Heart right ventricle (tissue), 16 donors: ENCODE data around the gene CYP27B1. TPM values are rescaled to one million over a fixed set of nuclear protein-coding genes. Genes with fewer than 3 reads are reported as not detected.
A peak's percentile ranks its signal among the peaks of the same experiment; 100 is the strongest.

Experiments used
- ATAC-seq, 8 donors: fragments of 200-7000 bp; cut with Tn5 transposase; one replicate each; pipeline ENCODE4 v1.9.1; 2020; ENCODE audit warnings: mild to moderate bottlenecking in 8 of 8, moderate library complexity in 8 of 8, moderate number of reproducible peaks in 1 of 8
- DNase-seq, 2 donors: peaks; one replicate each; pipeline ENCODE4 v3.0.0-alpha.2; 2020
- H3K27ac ChIP-seq, 10 donors: fragments of 200-600 bp; sonication (generic) in 2 of 10; one replicate each; pipeline versions ENCODE4 v1.5.0 to v1.8.0; 2020 to 2022; ENCODE audit warnings: mild to moderate bottlenecking in 3 of 10
- H3K27me3 ChIP-seq, 7 donors: fragments of 200-600 bp; one replicate each; pipeline ENCODE4 v1.8.0; 2021 to 2022; ENCODE audit warnings: mild to moderate bottlenecking in 2 of 7
- H3K36me3 ChIP-seq, 9 donors: fragments of 200-600 bp; sonication (generic) in 1 of 9; one replicate each; pipeline versions ENCODE4 v1.5.0 to v1.8.0; 2020 to 2022; ENCODE audit warnings: mild to moderate bottlenecking in 2 of 9
- H3K4me1 ChIP-seq, 9 donors: fragments of 200-600 bp; sonication (generic) in 1 of 9; one replicate each; pipeline versions ENCODE4 v1.5.0 to v1.8.0; 2020 to 2022; ENCODE audit warnings: mild to moderate bottlenecking in 4 of 9
- H3K4me3 ChIP-seq, 10 donors: fragments of 200-600 bp; sonication (generic) in 2 of 10; one replicate each; pipeline versions ENCODE4 v1.5.0 to v1.8.0; 2020 to 2022; ENCODE audit warnings: mild to moderate bottlenecking in 7 of 10, moderate library complexity in 2 of 10
- H3K9me3 ChIP-seq, 11 donors: fragments of 200-600 bp in 10 of 11; sonication (generic) in 2 of 11; one replicate each; pipeline versions ENCODE4 v1.5.0 to v1.8.0; 2013 to 2022; ENCODE audit warnings: mild to moderate bottlenecking in 2 of 11, control low read depth in 1 of 11, moderate library complexity in 1 of 11
- WGBS, 2 donors: extraction: QIAGEN DNeasy Blood & Tissue Kit; methylation state at CpG; one replicate each; pipeline ENCODE4 v1.1.7; 2013; ENCODE audit warnings: inconsistent platforms in 1 of 2; 5-methylcytosine and 5-hydroxymethylcytosine counted together
- intact Hi-C, 10 donors: fragments of 100-400 bp; cut with DNase I; formaldehyde crosslinking; loops; one replicate each; pipeline versions ENCODE4 v1.11.1 to v1.14.2; 2022
- polyA plus RNA-seq, 2 donors: library from polyadenylated mRNA; stranded (reverse); fragments of 200-250 nt; gene quantifications; one replicate each; pipeline ENCODE4 v1.2.3, GENCODE V29; 2013
- total RNA-seq, 10 donors: library from RNA; stranded (reverse); fragmentation: NEBNext Ultra II Directional in 3 of 10; extraction: Animal tissue kit (Norgen Biotek cat#: 25700) in 3 of 10; gene quantifications; one replicate each; pipeline versions ENCODE4 v1.2.1 to v1.2.4, GENCODE V29; 2021 to 2023
- TF ChIP-seq, protein P1 (sequence below), 9 donors: fragments of 200-600 bp; sonication (generic) in 2 of 9; IDR thresholded peaks; one replicate each; pipeline versions ENCODE4 v1.5.0 to v1.8.0; 2021 to 2022; ENCODE audit warnings: antibody characterized with exemption in 9 of 9, mild to moderate bottlenecking in 5 of 9, moderate library complexity in 1 of 9
- donor health status: Arrhythmogenic right ventricular cardiomyopathy.
- donor health status: ischemic (EF 13 %, LVEDD 7.1; RV severe dilation, severe dysfunction).
- donor health status: healthy with polysubstance abuse.
- donor health status: DM: no; HTN: yes; CAD: no.
- donor health status: DM: no; HTN: no; CAD: no.
- donor health status: ischemic (EF 25% LVEDD 6.9; RV normal size, moderate dysfunction).
- donor health status: ischemic (EF 25% LVEDD 5.7; RV mildly dilated, moderate dysfunction).
- donor health status: healthy.
- donor health status: DM: yes; HTN: yes; CAD: no.
- donor health status: Ischemic cardiomyopathy.
- donor health status: ischemic (EF 35%, LVEDD 5.7; RV mildly dilated, moderate dysfunction).
- donor health status: nonischemic (EF 11% LVEDD 7.7; RV severe dilation, severe dysfunction).
- donor health status: DM: yes; HTN: yes; CAD: no.
- donor health status: PGD.
- donor health status: ischemic (EF 29% LVEDD 5.4; RV normal size, mild dysfunction).
- donor health status: nonischemic (EF 23%, LVEDD 6.1; RV moderate dilation, normal function).

CYP27B1 gene
- total and polyA plus RNA-seq, 12 donors: 0.14 to 0.95 (median 0.81) TPM; not detected in 9

DNA sequence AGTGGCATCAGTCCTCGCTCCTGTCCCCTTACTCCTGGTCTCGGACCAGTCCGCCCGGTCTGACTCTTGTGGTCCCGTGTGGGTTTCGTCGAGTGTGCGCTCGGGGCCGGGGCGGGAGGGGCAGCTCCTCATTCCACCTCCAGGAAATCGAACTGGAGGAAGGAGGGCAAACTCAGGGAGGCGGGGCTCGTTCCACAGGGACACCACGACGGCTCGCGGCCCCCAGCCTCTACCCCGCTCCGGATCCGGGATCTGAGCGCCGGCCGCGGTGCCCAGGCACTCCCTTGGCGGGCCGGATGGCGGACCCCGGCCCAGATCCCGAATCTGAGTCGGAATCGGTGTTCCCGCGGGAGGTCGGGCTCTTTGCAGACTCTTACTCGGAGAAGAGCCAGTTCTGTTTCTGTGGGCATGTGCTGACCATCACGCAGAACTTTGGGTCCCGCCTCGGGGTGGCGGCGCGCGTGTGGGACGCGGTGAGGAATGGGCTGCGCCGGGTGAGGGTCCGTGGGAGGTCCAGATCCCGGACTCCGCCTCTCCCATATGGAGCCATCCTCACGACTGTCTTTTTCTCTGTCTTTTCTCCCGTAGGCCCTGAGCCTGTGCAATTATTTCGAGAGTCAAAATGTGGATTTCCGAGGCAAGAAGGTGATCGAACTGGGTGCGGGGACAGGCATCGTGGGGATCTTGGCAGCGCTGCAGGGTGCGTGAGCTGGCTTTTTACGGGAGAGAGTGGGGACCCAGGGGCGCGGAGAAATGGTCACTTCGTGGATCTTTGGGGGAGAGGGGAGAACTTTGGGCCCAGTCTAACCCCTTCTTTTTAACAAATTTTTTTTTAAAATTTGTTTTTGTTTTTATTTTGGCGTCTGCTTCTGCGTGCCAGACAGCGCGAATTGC is 5.8 kb upstream of the CYP27B1 start, which contains the start of gene EEF1AKMT3:
EEF1AKMT3 (plus strand) TSS at position 186 of the 894 bp plus-strand sequence; CDS start at position 297, 111 bp downstream.
- TF ChIP-seq, protein P1, sequence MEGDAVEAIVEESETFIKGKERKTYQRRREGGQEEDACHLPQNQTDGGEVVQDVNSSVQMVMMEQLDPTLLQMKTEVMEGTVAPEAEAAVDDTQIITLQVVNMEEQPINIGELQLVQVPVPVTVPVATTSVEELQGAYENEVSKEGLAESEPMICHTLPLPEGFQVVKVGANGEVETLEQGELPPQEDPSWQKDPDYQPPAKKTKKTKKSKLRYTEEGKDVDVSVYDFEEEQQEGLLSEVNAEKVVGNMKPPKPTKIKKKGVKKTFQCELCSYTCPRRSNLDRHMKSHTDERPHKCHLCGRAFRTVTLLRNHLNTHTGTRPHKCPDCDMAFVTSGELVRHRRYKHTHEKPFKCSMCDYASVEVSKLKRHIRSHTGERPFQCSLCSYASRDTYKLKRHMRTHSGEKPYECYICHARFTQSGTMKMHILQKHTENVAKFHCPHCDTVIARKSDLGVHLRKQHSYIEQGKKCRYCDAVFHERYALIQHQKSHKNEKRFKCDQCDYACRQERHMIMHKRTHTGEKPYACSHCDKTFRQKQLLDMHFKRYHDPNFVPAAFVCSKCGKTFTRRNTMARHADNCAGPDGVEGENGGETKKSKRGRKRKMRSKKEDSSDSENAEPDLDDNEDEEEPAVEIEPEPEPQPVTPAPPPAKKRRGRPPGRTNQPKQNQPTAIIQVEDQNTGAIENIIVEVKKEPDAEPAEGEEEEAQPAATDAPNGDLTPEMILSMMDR (IDR thresholded peaks at IDR 0.05): no peak
- peaks cover 0 to 46% (median 0%) of the 10 kb centered on the region in 9 donors for H3K36me3 ChIP-seq
- WGBS, 2 donors: 2% methylated on average over 67 of the region's 67 CpGs
- peaks cover 5 to 30% (median 19%) of the 10 kb centered on the region in 9 donors for H3K4me1 ChIP-seq
- intact Hi-C loops: no loop called here
- H3K9me3 ChIP-seq: no peaks in the 10 kb centered on the region
- ATAC-seq (peak; percentile 68 to 80 (median 74)), DNase-seq (peak; percentile 66 to 73)
- peak within 1 kb of the TSS; percentile 68 to 92 (median 78) for H3K4me3 ChIP-seq
- peaks cover 0 to 2% (median 0%) of the 10 kb centered on the region in 7 donors for H3K27me3 ChIP-seq
- peak within 1 kb of the TSS; percentile 47 to 94 (median 89) for H3K27ac ChIP-seq

DNA sequence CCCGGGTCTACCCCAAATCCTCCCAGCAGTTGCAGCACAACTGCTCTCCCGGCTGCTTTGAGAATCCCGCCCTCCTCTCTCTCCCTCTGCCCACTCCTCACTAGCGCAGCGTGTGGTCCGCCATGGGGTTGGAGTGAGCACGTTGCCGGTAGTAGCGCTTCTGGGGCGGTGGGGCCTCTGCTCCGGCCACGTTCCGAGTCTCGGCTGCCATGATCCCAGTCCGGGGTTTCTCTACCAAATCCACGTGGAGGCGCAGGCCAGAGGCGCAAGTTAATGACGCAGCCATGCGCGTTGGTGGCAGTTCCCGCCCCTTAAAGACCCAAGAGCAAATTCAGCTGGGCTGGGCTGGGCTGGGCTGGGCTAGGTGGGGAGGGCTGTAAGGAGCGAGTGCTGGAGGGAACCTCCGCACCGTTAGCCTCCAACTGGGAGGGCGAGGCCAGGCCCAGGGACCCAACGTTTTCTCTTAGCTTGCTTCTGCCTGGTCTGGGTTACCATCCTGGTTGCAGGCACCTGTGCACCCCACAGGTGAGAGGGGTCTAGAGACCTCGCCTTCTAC is 5.1 kb upstream of the CYP27B1 start, which contains the start of gene METTL1:
METTL1 (minus strand) TSS at position 233 of the 556 bp plus-strand sequence; CDS start at position 211, 22 bp downstream.
- H3K4me1 ChIP-seq: peaks cover 5 to 34% (median 20%) of the 10 kb centered on the region in 9 donors
- peak within 1 kb of the TSS; percentile 47 to 94 (median 89) for H3K27ac ChIP-seq
- TF ChIP-seq, protein P1 (IDR thresholded peaks at IDR 0.05): no peak
- intact Hi-C loops: no loop called here
- peak; percentile 95 to 98 (median 96) for ATAC-seq
- peak within 1 kb of the TSS; percentile 68 to 92 (median 78) for H3K4me3 ChIP-seq
- peak; percentile 91 to 96 for DNase-seq
- peaks cover 0 to 9% (median 0%) of the 10 kb centered on the region in 7 donors for H3K27me3 ChIP-seq
- H3K9me3 ChIP-seq: no peaks in the 10 kb centered on the region
- 0 to 1% methylated on average over 27 to 28 of the region's 28 CpGs for WGBS, 2 donors
- H3K36me3 ChIP-seq: peaks cover 0 to 46% (median 0%) of the 10 kb centered on the region in 9 donors

DNA sequence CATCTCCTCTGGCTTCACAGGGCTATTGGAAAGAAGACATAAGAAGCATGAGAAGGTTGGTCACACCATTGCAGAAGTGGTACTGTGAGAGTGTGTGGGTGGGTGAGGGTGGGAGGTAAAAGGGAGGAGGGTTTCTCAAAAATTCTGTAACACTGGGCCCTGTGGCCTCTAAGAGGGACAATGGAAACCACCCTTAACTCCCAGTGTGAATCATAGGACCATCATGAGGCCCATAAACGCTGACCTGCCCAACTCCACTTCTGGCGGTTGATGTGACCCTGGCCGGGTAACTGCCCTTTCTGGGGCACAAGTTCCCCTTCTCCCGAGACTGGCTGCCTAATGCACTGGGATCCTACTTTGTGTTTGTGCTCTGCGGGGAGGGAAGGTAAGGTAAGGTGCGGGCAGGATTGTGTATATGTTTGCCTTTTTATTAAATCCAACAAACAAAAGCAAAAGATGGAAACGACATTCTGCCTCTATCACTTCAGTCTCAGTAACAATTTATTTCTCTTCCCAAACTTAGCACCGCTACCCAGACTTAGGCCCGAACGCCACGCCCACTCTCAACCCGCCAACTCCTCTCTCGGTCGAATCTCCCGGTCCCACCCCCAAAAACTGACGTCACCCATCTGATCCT is 4.5 kb upstream of the CYP27B1 start:
- Histone ChIP-seq H3K4me3 (peak overlapping the region; percentile 68 to 92 (median 78)), H3K9me3 (no peaks in the 10 kb centered on the region)

More for the DNA sequence above, 4.5 kb upstream of the CYP27B1 start:
- H3K36me3 ChIP-seq: peaks cover 0 to 46% (median 0%) of the 10 kb centered on the region in 9 donors
- intact Hi-C loops: no loop called here
- peak overlapping the region in 9 of 10 donors; percentile 82 to 94 (median 90) for H3K27ac ChIP-seq
- TF ChIP-seq, protein P1 (IDR thresholded peaks at IDR 0.05): no peak
- DNase-seq (peak; percentile 81 to 91), ATAC-seq (peak; percentile 65 to 87 (median 79))
- H3K27me3 ChIP-seq: peaks cover 0 to 15% (median 6%) of the 10 kb centered on the region in 7 donors
- WGBS, 2 donors: 2 to 6% methylated on average over 16 of the region's 16 CpGs
- H3K4me1 ChIP-seq: peaks cover 11 to 40% (median 26%) of the 10 kb centered on the region in 9 donors
